HK-2 (cell line): ENCODE measurements around the gene CACNA1C.

Source experiments
- DNase-seq: peaks from one replicate; pipeline ENCODE4 v3.0.0-alpha.2; 2018; ENCODE audit not compliant: unreplicated experiment

CACNA1C gene

DNA sequence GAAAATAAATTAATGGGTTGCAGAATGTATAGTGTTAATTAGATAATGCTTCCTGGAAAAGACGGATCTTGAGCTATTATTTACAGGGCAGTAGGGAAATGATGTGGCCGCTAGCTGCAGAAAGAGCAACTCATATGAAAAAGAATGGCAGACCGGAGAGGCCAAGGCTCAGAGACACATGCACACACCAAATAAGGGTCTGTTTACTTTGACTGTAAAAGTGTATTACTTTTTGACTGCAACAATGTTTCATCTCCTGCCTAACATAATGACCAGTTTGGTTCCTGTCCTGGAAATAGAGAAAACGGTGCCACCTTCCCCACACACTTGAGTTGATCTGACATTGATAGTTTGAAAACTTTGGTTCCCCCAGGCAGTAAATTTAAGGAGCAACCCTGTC, 290.9 kb downstream of the CACNA1C start:
- DNase-seq: no peak

DNA sequence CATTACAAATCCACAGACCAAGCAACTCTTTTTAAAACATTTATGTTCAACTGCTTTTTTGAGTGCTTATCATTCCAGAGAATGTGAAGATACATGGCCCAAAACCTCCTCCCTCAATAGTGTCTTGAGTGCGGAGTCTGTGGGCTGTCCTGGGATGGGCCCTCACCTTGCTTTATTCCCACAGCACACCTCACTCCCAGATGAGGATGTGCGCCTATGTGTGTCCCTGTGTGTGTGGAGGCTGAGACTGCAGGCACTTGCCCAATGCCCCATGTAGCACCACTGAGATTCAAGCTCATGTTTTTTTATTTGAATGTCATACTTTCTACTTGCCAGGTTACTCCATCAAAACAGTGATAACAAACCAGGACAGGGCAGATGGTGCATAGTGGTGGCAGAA, 291.7 kb downstream of the CACNA1C start:
- DNase-seq: no peak

DNA sequence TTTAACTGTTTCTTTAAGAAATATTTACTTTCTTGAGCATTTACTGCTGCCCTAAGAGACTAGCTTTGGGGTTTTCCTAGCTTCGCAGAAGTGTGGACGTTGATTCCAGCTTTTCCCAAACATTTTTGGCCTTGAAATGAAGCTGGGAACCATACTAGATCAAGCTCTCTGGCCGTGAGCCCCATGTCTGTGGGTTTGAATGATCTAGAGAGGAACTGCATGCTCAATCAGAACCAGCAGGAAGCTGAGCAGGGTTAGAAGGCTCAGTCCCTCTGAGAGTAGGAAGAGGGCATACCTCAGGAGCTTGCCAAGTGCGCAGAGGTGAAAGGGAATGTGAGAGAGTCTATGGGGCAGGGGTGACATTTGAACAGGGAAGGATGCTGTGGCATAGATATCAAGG, 292.1 kb downstream of the CACNA1C start:
- no peak for DNase-seq

DNA sequence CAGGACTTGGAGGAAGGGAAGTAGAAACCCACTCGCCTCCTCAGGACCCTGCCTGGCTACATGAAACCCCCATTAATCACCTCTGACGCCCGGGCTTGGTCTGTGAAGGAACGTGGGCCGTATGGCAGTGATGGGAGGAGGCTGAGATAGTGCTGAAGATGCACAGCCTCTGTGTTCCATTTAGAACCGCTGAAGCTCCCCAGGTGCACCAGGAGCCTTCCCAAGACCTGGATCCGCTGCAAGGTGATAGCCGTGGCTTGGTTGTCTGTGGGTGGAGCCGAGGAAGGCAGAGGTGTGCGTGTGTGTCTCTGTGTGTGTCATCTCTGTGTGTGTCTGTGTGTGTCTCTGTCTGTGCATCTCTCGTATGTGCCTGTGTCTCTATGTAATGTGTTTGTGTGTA, 293.1 kb downstream of the CACNA1C start:
- no peak for DNase-seq

DNA sequence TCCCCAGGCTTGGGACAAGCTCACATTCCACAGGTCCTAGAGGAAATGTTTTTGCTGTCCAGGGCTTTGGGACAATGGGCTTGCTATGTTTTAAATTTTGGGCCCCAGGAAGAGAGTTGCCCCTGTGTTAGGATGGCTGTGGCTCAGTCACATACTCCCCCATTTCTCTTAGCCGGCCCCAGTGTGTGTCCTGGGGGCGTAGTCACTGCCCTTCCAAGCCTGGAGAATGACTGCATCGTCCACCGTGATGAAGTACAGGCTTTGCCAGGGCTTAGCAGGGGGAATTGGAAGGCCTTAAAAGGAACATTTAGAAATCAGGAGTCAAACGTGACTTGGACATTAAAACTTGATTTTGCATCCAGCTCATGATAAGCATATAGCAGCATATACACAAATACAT, 293.6 kb downstream of the CACNA1C start:
- DNase-seq: no peak

DNA sequence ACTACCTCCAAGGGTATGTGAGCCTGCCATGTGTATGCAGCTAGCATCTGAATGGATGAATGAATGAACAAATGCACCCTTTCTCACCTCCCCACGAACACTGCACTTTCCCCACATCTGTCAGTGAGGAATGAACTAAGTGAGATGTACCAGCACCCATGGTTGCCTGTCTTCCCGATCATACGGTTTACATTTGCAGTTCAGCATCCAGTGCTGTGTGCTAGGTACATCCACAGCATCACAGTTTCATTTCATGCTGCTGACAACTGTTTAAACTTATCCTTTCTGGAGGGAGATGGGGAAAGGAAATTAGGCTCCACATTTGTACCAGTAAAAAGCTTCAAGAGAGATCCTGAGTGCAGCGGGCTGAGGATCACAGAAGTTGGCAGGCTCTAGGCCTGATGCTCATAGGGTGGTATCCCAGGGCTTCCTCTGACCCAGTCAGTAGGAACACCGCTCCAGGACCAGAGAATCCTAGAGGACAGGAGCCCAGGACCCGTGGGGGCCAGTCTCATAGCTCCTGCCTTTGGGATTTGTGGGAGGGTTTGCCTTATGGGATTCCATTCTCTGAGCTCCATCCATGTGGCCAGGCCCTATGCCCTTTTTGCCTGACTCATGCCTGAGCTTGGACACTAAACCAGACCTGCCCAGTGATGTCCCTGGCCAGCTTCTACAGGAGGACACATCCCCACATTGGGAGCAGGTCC, 294.5 kb downstream of the CACNA1C start:
- no peak for DNase-seq

DNA sequence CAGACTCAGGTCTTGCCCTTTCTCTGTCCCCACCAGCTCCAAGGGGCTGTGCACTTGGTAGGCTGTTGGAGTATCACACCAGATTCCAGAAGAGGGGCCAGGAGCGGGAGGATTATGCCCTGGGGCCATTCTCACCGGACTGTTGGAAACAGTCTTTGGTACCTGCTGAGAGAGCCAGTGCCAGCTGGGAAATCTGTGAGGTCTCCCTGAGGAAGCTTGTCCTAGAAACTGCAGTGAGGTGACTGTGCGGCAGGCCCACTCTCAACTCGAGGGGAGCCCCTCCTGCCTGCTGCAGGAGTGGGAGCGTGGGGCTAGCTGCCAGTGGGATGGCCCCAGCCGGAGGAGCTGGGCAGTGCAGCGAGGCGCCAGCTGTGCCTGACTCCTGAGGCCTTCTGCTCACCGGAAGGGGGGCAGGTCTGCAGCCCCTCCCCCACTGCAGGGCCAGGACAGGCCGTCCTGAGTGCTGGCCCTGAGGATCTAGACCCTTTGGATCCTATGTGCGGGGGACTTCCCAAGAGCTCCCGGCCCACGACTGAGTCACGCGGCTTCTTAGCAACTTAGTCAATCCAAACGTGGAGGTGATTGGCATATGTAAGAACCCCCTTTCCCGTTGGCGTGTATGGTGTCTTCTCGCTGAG, 295.2 kb downstream of the CACNA1C start:
- DNase-seq: no peak

DNA sequence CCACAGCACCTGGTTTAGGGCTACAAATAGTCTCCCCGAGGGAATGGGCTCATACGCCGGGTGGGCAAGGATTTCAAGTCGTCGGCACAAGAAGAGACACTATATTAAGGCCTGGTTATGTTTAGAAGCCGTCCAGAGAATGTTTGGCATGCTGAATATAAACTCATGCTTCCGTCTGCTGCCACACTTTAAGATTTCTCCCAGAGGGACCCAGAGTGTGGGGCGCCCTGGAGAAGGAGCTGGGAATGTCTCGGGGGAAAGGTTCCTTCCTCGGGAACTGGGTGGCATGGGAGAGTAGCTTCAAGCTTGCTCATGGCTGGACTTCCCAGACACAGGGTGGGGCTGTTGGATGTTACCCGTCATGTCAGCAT, 295.7 kb downstream of the CACNA1C start:
- DNase-seq: no peak

DNA sequence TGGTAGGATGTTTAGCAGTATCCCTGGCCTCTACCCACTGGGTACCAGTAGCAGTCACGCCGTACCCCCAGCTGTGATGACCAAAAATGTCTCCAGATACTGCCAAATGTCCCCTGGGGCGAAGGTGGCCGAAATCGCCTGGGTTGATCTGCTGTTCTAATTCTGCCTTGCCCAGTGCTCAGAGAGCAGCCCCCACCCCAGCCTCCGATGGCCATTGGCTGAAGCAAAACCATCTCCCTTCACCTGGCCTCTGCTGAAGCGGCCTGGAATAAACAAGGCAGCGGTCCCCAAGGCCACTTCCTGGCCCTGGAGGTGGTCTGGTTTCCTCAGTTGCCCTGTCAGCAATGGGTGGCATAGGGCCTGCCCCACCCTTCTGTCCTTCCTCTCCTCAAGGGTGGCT, 298.4 kb downstream of the CACNA1C start:
- no peak for DNase-seq

DNA sequence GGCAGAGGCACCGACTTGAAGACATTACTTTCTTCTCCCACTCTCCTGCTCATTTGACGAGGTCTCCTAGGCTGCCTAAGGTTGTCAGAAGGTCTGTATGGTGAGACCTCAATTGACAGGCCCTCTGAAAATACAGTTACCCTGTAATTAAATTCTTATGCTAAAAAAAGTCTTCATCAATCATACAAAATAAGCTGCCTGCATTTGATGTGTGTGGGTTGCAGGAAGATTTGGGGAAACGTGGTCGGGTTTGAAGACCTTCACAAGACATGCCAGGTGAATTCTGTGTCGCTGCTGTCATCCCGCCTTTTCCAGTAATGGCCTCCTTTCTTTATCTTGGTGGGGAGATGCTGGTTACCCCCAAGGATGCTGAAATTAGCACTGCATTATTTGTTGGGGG, 299.4 kb downstream of the CACNA1C start:
- DNase-seq: no peak

DNA sequence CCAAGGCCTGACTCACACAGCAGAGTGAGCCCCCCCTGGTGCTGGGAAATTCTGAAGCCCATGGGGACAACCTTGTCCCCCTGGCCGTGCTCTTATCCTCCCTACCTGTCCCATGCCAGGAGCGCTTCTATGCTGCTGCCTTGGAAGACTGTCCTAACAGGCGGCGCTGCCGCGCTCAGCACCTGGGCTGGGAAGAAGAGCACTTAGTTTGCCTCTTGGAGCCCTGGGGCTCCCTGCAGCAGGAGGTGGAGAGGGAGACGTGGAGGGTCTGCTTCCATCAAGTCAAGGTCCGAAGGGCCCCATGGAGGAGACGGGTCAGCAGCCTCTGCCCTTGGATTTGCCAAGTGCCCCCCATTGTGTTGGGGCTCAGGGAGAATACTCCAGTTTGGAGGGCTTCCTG, 300.5 kb downstream of the CACNA1C start:
- no peak for DNase-seq

DNA sequence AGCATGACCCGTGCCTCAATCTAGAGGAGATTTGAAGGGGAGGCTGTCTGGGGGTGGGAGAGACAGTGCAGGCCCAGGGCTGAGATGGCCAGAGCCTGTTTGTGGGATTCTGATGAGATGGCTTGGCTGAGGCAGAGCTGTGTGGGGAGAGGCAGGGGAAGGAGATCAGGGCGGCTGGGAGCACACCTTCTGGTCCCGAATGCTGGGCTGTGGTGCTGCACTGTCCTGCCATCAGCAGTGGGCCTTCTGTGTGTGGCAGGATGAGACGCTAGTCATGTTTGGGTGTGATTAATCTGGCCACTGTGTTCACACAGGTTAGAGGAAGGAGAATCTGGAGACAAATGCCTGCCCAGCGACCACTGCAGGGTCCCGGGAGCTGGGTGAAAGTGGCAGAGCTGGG, 300.9 kb downstream of the CACNA1C start:
- no peak for DNase-seq

DNA sequence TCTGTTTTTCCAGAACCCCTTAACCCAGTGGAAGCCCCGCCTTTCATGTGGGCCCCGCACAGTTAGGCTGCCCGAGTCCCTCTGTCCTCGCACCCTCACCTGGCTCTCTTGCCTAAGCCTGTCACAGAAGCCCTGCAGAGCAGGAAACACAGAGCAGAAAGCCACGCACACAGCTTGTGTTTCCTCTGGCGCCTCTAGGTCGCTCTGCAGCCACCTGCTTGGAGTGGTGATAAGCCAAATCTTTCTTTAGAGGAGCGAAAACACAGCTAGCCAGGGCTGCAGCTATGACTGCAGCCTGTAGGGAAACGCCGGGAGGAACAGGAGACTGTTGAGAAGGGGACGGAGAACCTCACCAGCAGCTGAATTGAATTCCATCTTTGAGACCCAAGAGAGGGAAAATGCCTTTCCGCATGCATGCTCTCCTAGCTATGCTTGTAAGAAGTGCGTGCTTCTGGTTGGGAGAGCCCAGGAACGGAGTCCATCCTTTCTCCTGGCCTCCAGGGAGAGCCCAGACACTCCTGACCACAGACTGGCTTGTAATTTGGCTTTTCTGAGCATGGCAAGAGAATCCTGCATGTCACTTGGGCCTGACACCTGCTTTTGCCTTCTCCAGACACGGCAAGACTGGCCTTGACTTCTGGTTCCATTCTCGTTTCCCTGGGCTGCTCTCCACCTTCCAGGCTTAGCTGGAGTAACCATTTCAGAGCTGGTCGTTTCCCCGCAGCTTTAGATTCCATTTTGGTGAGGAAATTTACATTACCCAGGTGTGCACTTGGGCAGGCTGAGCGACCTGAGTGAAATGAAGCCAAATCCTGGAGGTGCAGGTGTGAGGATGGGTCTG, 301.6 kb downstream of the CACNA1C start:
- DNase-seq: no peak

DNA sequence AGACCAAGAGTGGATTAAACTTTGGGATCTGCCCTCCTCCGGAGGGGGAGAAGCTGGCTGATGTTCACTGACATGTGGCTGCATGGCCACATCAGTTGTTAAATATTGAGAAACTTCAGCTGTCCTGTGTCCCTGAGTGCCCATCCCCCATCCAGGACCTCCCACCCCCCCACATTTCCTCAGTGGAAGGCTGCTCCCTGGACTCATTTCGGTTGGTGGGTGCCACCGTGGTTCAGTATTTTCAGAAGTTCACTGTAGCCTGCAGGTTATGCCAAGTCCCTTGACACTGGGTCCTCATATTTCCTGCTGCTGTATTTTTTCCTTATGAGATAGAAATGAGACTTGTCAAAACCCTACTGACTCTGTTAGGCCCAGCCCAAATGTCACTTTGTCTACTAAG, 302.4 kb downstream of the CACNA1C start:
- DNase-seq: no peak

DNA sequence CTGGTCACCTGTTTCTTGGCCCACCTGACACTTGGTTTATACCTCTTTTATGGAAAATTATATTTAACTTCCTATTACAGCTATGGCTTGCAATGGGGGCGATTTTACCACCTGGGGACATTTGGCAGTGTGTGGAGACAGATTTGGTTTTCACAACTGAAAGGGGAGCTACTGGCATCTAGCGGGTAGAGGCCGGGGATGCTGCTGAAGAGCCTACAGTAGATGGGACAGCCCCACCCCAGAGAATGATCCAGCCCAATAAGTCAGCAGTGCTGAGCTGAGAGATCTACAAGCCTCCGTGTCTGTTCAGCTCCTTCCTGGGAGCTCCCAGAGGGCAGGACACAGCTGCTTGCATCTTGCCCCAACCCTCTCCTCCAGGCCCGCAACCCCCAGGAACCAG, 302.8 kb downstream of the CACNA1C start:
- no peak for DNase-seq

DNA sequence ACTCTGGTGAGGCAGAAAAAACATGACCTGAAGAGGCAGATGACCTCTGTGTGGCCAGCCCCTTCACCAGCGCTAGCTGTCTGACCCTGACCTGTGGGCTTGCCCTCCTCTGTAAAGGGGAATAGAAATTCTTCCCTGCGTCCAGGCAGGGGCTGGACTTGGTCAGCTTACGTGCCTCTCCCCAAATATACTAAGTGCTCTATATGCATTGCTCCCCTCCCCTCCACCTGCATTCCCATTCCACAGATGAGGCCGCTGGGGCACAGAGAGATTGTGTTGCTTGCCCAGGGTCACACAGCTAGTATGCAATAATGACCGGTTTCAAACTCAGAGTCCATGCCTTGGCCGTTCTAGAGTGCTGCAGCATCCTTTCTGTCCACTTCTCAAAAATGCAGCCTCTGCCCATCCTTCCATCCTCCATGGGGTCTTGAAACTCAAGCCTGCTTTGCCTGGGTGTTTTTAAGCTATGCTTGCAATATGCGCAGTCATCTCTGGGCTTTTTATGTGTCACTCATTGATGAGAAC, 303.9 kb downstream of the CACNA1C start:
- no peak for DNase-seq

DNA sequence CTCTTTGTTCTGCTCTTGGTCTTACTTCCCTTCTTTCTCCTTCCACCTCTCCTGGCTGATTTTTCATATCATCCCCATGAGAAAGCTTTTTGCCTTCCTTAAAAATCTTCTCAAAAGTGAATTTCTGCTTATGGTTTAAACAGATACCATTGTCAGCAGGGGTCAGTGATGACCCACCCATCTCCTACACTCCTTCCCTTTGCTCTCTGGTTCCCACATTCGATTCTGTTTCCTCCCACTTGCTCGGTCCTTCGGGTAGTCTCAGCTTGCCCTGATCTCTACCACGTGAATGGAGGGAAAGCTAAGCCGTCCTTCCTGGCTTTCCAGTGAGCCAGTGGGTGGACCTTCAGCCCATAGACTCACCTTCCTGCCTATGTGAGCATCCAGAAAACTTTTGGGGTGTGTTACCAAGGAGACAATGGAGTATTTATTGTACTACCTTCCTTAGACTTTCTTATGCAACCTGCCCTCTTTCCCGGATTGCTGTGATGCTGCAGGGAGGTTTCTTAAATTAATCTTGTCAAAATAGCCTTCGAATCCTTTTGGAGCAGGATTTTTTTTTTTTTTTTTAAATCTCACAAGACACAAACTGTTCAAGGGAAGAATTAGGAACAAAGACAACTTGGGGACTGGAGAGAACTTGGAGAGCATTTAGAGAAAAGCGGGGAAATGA, 306.3 kb downstream of the CACNA1C start:
- DNase-seq: no peak

DNA sequence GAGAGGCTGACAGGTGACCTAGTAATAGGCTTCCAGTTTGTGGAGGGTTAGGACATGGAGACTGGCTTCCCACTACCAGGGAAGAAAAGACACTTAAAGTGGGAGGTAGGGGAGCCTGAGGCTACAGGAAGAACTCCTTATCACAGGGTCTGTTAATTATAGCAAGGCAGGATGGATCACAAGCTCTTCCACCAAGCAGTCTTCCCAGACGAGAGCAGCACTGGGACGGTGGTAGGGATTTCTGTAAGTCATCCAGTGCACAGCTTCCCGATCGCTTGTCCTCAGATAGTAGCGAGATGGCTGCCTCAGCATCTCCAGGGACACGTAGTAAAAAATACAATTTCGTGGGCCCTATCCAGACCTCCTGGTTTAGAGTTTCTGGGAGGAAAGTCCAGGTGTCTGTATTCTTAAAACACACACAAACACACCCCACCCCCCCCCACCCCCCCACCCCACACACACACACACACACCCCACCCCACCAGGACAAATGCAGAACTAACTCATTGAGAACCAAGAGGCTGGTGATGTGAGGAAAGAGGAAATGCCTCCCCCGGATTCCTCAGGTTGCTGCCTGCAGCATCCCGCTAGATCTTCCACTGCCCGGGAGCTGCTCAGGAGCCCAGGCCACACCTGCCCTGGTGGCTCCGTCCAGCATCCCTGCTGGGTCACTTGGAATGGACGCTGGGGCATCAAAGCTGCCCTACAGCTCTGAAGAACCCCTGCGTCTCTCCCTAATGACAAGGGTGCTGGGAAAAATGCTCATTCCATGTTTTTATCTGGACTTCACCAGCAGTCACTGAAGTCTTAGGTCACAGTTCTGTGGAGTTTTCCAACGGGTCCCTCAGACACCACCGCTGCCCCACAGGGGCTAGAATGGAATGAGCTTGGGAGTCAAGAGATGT, 307.2 kb downstream of the CACNA1C start:
- DNase-seq: no peak

DNA sequence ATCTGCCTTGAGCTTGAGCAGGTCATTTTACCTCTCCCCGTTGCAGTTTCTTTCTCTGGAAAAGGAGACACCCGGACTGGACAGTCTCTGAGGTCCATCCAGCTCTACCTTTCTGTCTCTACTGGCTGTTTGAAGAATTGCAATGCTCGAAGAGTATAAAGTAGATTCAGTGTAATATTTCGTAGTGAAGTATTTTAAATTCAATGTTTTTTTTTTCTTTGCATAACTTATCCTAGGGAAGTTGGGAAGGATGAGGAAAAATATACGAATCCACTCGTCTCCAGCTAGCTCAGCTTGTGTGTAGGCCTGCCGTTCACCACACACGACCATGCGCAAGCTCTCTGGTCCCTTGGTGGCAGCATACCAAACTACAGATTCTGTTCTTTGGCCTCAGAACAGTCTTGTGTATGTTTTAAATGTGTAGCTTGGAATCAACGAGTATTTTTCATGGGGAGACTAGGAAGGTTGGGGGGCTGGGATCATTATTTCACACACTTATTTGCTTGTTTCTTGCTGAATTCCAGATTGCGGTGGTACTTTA, 307.9 kb downstream of the CACNA1C start:
- no peak for DNase-seq

DNA sequence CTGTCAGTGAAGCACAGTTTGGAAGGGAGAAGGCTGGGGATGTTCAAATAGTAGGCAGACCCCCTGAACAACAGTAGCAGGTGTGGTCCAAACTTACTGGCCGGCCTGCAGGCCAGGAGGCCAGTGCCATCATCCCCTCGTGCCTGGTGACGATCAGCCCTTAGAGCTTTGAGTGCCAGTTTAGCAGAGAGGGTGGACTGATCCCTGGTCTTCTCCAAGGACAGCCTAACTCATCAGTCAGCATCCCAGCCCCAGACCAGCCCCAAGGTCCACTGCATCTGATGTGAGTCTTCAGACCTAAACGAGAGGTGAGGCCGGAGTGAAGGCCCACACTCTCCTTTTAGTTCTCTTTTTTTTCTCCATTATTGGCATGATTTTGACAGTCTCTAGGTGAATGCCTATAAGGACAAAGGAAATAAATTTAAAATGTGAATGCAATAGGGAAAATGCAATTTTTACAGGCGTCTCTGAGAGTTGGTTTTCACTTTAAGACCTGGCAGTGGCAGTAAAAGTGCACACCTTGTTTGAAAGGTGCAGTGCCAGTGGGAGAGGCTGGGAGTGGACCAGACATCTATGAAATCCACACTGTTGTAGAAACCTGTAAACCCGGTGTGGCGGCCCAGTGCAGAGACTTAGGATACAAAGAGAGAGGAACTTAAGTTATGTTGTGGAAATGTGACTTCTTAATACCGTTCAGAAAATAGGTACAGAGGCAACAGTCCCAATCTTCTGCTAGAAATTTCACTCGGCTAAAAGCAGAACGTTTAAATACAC, 311.2 kb downstream of the CACNA1C start:
- no peak for DNase-seq
